ENCODE results near the gene C2orf68. TPM values are rescaled to one million over a fixed set of nuclear protein-coding genes. Genes with fewer than 3 reads are reported as not detected.
A peak's percentile ranks its signal among the peaks of the same experiment; 100 is the strongest.

The C2orf68 gene
- total RNA-seq, 1 experiment from 2014 or later, result 69.6 TPM

GRCh38 chr2:85584354-85584856 lies 27.5 kb downstream of the C2orf68 start, which contains the start of gene VAMP5 (continued):
- TF ChIP-seq ZNF425 (CRISPR knock-in tag; conservative IDR thresholded peaks at IDR 0.05) (no peak), NR2C2 (CRISPR knock-in tag; IDR thresholded peaks at IDR 0.05) (no peak), GABPB1 (CRISPR knock-in tag; IDR thresholded peaks at IDR 0.05) (peak; percentile 12; the same call in 1 of the 2 replicates), CREB1 (CRISPR knock-in tag; IDR thresholded peaks at IDR 0.05) (no peak), SP1 (CRISPR knock-in tag; conservative IDR thresholded peaks at IDR 0.05) (0 out of 2 replicates have a peak, but pooled peaks have one; percentile 12)

DNA sequence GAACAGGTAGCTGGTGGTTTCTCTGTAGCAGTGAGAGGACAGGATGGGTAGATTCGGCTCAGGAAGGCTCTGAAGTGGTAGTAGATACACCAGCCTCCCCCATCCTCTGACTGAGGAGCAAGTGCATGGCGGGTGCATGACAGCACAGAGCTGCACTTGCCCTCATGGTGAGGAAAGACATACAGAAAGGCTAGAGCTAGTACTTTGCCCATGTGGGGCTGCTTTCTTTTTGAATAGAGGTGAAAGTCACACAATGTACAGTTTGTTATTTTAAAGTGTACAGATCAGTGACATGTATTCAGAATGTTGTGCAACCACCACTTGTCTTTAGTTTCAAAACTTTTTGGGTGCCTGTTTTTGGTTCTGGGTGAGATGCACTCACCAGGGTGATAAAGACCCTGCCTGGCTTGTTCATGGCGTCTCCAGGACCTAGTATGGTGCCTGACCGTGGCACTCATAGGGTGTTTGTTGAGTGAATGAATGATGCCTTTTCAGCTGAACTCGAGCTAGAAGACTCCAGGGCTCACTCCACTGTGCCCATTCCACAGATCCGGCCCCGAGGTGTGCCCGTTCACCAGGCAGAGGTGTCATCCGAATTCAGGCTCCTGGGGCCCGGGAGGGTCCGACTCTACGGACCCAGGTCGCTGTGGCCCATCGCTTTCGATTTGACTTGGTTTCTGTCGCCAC lies 28.1 kb downstream of the C2orf68 start:
- Mint-ChIP-seq H3K36me3 (0 out of 2 replicates have a peak, but pooled peaks cover 3% of the 10 kb centered on the region), H3K27ac (no peak overlapping the region), H3K9me3 (no peaks in the 10 kb centered on the region), H3K4me1 (peaks cover 25% of the 10 kb centered on the region), H3K4me3 (peak overlapping the region; percentile 65), H3K27me3 (ENCODE audit: low read depth) (peaks cover 40% of the 10 kb centered on the region)
- ChIA-PET CTCF (no interaction called here), POLR2A (no interaction called here)
- DNase-seq (ENCODE audit: low spot score) (no peak), ATAC-seq (no peak)
- TF ChIP-seq FOXK1 (CRISPR knock-in tag; IDR thresholded peaks at IDR 0.05) (no peak), ZNF396 (CRISPR knock-in tag; IDR thresholded peaks at IDR 0.05; ENCODE audit: borderline replicate concordance) (no peak)
- TF ChIP-seq, protein P1, sequence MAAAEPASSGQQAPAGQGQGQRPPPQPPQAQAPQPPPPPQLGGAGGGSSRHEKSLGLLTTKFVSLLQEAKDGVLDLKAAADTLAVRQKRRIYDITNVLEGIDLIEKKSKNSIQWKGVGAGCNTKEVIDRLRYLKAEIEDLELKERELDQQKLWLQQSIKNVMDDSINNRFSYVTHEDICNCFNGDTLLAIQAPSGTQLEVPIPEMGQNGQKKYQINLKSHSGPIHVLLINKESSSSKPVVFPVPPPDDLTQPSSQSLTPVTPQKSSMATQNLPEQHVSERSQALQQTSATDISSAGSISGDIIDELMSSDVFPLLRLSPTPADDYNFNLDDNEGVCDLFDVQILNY (CRISPR knock-in tag; IDR thresholded peaks at IDR 0.05), result no peak

GRCh38 chr2:85582492-85582891 lies 29.4 kb downstream of the C2orf68 start:
- POLR2A ChIA-PET, result no interaction called here
- H3K9me3 Mint-ChIP-seq, result no peaks in the 10 kb centered on the region
- no peak for ATAC-seq
- peaks cover 36% of the 10 kb centered on the region for H3K27me3 Mint-ChIP-seq (ENCODE audit: low read depth)
- CTCF ChIA-PET, result no interaction called here
- no peak overlapping the region for H3K27ac Mint-ChIP-seq
- TF ChIP-seq ZNF396 (CRISPR knock-in tag; IDR thresholded peaks at IDR 0.05; ENCODE audit: borderline replicate concordance), result no peak
- TF ChIP-seq PREB (CRISPR knock-in tag; IDR thresholded peaks at IDR 0.05; ENCODE audit: borderline replicate concordance), result no peak
- TF ChIP-seq, protein P2, sequence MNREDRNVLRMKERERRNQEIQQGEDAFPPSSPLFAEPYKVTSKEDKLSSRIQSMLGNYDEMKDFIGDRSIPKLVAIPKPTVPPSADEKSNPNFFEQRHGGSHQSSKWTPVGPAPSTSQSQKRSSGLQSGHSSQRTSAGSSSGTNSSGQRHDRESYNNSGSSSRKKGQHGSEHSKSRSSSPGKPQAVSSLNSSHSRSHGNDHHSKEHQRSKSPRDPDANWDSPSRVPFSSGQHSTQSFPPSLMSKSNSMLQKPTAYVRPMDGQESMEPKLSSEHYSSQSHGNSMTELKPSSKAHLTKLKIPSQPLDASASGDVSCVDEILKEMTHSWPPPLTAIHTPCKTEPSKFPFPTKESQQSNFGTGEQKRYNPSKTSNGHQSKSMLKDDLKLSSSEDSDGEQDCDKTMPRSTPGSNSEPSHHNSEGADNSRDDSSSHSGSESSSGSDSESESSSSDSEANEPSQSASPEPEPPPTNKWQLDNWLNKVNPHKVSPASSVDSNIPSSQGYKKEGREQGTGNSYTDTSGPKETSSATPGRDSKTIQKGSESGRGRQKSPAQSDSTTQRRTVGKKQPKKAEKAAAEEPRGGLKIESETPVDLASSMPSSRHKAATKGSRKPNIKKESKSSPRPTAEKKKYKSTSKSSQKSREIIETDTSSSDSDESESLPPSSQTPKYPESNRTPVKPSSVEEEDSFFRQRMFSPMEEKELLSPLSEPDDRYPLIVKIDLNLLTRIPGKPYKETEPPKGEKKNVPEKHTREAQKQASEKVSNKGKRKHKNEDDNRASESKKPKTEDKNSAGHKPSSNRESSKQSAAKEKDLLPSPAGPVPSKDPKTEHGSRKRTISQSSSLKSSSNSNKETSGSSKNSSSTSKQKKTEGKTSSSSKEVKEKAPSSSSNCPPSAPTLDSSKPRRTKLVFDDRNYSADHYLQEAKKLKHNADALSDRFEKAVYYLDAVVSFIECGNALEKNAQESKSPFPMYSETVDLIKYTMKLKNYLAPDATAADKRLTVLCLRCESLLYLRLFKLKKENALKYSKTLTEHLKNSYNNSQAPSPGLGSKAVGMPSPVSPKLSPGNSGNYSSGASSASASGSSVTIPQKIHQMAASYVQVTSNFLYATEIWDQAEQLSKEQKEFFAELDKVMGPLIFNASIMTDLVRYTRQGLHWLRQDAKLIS (CRISPR knock-in tag; IDR thresholded peaks at IDR 0.05; ENCODE audit: borderline replicate concordance), result no peak
- no peak for TF ChIP-seq NFYB (CRISPR knock-in tag; conservative IDR thresholded peaks at IDR 0.05; ENCODE audit: low read depth)
- no peak for TF ChIP-seq SMAD3 (CRISPR knock-in tag; IDR thresholded peaks at IDR 0.05; ENCODE audit: borderline replicate concordance)
- no peak for TF ChIP-seq NR1H2 (CRISPR knock-in tag; IDR thresholded peaks at IDR 0.05)
- TF ChIP-seq FOXP4 (CRISPR knock-in tag; IDR thresholded peaks at IDR 0.05), result no peak
- no peak overlapping the region for H3K4me3 Mint-ChIP-seq
- peaks cover 38% of the 10 kb centered on the region for H3K4me1 Mint-ChIP-seq
- no peak for DNase-seq (ENCODE audit: low spot score)
- H3K36me3 Mint-ChIP-seq, result 0 out of 2 replicates have a peak, but pooled peaks cover 3% of the 10 kb centered on the region

Measured in WTC11 (cell line).